ENCODE data around the gene FNBP1.

Gene FNBP1

GRCh38 chr9:129868023-129868871 lies 174.7 kb downstream of the FNBP1 start:
- Histone ChIP-seq H3K79me2 (ENCODE audit: low read length) (no peaks in the 10 kb centered on the region), H3K4me3 (ENCODE audit: low read length) (no peak overlapping the region), H3K9me3 (replicated peaks; ENCODE audit: insufficient read depth, low read length) (no peaks in the 10 kb centered on the region), H3F3A (ENCODE audit: insufficient read depth, low read length) (no peaks in the 10 kb centered on the region), H3K36me3 (replicated peaks; ENCODE audit: insufficient read depth, low read length) (no peaks in the 10 kb centered on the region), H3K27me3 (replicated peaks; ENCODE audit: insufficient read depth, low read length) (no peaks in the 10 kb centered on the region), H3K4me1 (ENCODE audit: low read length) (no peaks in the 10 kb centered on the region), H3K9ac (ENCODE audit: low read length) (no peak overlapping the region), H3K27ac (ENCODE audit: low read length) (no peak overlapping the region), H3K4me2 (ENCODE audit: low read depth, low read length) (no peak overlapping the region), H4K20me1 (ENCODE audit: insufficient read depth, low read length) (no peaks in the 10 kb centered on the region), H3K9me2 (replicated peaks; ENCODE audit: insufficient read depth, low read length) (no peaks in the 10 kb centered on the region), H2AFZ (ENCODE audit: low read length) (no peak overlapping the region)
- no peak for TF ChIP-seq EZH2 (optimal IDR thresholded peaks at IDR 0.05; ENCODE audit: low read depth, low read length)
- no peak for TF ChIP-seq EZH2phosphoT487 (IDR thresholded peaks at IDR 0.05; ENCODE audit: low read length)
- no peak for TF ChIP-seq CTCF (IDR thresholded peaks at IDR 0.05; ENCODE audit: low read length)
- DNase-seq: no peak

GRCh38 chr9:129867136-129868022 lies 175.6 kb downstream of the FNBP1 start:
- Histone ChIP-seq H3K27me3 (replicated peaks; ENCODE audit: insufficient read depth, low read length) (no peaks in the 10 kb centered on the region), H3F3A (ENCODE audit: insufficient read depth, low read length) (no peaks in the 10 kb centered on the region), H3K79me2 (ENCODE audit: low read length) (no peaks in the 10 kb centered on the region), H3K9ac (ENCODE audit: low read length) (no peak overlapping the region), H4K20me1 (ENCODE audit: insufficient read depth, low read length) (no peaks in the 10 kb centered on the region), H3K27ac (ENCODE audit: low read length) (no peak overlapping the region), H3K4me3 (ENCODE audit: low read length) (no peak overlapping the region), H3K36me3 (replicated peaks; ENCODE audit: insufficient read depth, low read length) (no peaks in the 10 kb centered on the region), H3K9me2 (replicated peaks; ENCODE audit: insufficient read depth, low read length) (no peaks in the 10 kb centered on the region), H3K9me3 (replicated peaks; ENCODE audit: insufficient read depth, low read length) (no peaks in the 10 kb centered on the region), H3K4me1 (ENCODE audit: low read length) (no peaks in the 10 kb centered on the region), H3K4me2 (ENCODE audit: low read depth, low read length) (no peak overlapping the region), H2AFZ (ENCODE audit: low read length) (no peak overlapping the region)
- no peak for TF ChIP-seq CTCF (IDR thresholded peaks at IDR 0.05; ENCODE audit: low read length)
- no peak for TF ChIP-seq EZH2 (optimal IDR thresholded peaks at IDR 0.05; ENCODE audit: low read depth, low read length)
- TF ChIP-seq EZH2phosphoT487 (IDR thresholded peaks at IDR 0.05; ENCODE audit: low read length): no peak
- no peak for DNase-seq

- no peak overlapping the region for H3K9ac ChIP-seq (ENCODE audit: low read length)
- no peak for DNase-seq
- H3F3A ChIP-seq (ENCODE audit: insufficient read depth, low read length): no peaks in the 10 kb centered on the region
- H3K79me2 ChIP-seq (ENCODE audit: low read length): no peaks in the 10 kb centered on the region
- TF ChIP-seq CTCF (IDR thresholded peaks at IDR 0.05; ENCODE audit: low read length) (no peak), EZH2 (optimal IDR thresholded peaks at IDR 0.05; ENCODE audit: low read depth, low read length) (no peak), EZH2phosphoT487 (IDR thresholded peaks at IDR 0.05; ENCODE audit: low read length) (no peak)
- H3K4me1 ChIP-seq (ENCODE audit: low read length): no peaks in the 10 kb centered on the region
- no peaks in the 10 kb centered on the region for H4K20me1 ChIP-seq (ENCODE audit: insufficient read depth, low read length)
- H2AFZ ChIP-seq (ENCODE audit: low read length): no peak overlapping the region
- H3K36me3 ChIP-seq (replicated peaks; ENCODE audit: insufficient read depth, low read length): no peaks in the 10 kb centered on the region
- H3K4me3 ChIP-seq (ENCODE audit: low read length): no peak overlapping the region
- no peaks in the 10 kb centered on the region for H3K27me3 ChIP-seq (replicated peaks; ENCODE audit: insufficient read depth, low read length)
- H3K4me2 ChIP-seq (ENCODE audit: low read depth, low read length): no peak overlapping the region
- H3K9me2 ChIP-seq (replicated peaks; ENCODE audit: insufficient read depth, low read length): no peaks in the 10 kb centered on the region
- no peaks in the 10 kb centered on the region for H3K9me3 ChIP-seq (replicated peaks; ENCODE audit: insufficient read depth, low read length)
- no peak overlapping the region for H3K27ac ChIP-seq (ENCODE audit: low read length)
These were observed 176.4 kb downstream of the FNBP1 start for GRCh38 chr9:129866394-129867135.
